SKM-1 (cell line): ENCODE measurements around the gene ST3GAL2.
"Not testable (repeated sequence)": the region's sequence is repeated elsewhere in the genome, so short reads cannot be mapped to it uniquely, and the experiment has no call there.

Source experiments
- DNase-seq: peaks from one replicate; lab custom pipeline; 2025; ENCODE audit not compliant: unreplicated experiment; lab: John Stamatoyannopoulos, UW

Gene ST3GAL2

GRCh38 chr16:70345840-70346239 lies 93.1 kb downstream of the ST3GAL2 start:
- no peak for DNase-seq

GRCh38 chr16:70342016-70342415 lies 96.9 kb downstream of the ST3GAL2 start:
- no peak for DNase-seq

GRCh38 chr16:70341600-70341999 lies 97.3 kb downstream of the ST3GAL2 start:
- DNase-seq: no peak

GRCh38 chr16:70337814-70338213 lies 101.1 kb downstream of the ST3GAL2 start:
- no peak for DNase-seq

DNA sequence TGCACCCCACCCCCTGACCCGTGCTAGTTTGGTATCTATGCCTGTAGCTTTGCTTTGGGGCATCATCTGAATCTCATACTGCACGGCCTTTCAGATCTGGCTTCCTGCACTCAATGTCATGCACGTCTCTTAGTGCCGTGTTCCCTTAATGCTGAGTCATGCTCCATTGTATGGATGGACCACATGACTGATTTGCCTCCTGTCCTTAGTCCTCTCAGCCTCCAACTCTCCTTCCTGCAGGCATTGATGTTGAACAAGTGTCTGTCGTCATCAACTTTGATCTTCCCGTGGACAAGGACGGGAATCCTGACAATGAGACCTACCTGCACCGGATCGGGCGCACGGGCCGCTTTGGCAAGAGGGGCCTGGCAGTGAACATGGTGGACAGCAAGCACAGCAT lies 106.2 kb downstream of the ST3GAL2 start:
- not testable (repeated sequence) for DNase-seq

DNA sequence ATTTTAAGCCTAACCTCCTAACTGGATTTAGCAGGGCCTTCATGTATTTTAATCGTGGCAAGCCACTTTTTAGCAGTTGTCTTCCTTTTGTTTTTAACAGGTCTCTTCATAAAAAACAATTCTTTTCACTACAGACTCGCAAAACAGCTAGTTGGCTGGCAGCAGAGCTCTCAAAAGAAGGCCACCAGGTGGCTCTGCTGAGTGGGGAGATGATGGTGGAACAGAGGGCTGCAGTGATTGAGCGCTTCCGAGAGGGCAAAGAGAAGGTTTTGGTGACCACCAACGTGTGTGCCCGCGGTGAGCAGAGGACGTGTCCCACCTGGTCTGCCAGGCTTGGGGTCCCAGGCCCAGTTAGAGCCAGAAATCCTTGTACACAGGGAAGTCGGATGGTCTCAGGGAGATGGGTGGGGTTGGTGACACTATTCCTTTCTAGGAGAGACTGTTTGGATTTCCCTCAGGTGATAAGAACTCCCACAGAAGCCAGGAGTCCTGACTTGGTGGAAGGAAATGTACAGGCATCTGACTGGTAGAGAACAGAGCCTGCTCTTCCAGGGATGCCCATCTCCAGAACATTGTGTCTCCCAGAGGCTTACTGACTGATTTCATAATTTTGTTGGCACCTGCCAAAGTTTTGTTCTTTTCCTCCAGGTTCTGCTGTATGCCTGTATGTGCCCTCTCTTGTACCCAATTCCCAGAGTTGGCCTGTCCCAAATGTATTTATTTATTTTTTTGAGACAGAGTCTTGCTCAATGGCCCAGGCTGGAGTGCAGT lies 107.1 kb downstream of the ST3GAL2 start:
- no peak for DNase-seq

DNA sequence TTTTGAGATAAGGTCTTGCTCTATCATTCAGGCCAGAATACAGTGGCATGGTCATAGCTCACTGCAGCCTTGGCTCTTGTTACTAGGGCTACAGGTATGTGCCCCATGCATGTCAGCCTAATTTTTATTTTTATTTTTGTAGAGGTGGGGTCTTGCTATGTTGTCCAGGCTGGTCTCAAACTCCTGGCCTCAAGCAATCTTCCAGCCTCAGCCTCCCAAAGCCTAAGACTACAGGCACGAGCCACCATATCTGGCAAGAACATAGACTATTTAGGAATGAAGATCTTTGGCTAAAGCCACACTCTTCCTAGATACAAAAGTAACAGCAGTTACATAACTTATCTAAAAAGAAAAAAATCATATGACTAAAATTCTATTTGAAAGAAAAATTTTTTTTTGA lies 107.8 kb downstream of the ST3GAL2 start:
- DNase-seq: no peak
